KBM-7 (cell line): ENCODE measurements around the gene RNF217.

ENCODE experiments used
- DNase-seq: peaks from one replicate; pipeline ENCODE4 v3.0.0-alpha.2; 2015
- in situ Hi-C: fragments of 300-500 bp; cut with MboI; formaldehyde crosslinking; loops from 2 replicates; pipeline ENCODE4 v1.14.3; 2020; ENCODE audit warnings: low sequenced_read_pairs, low pct_unique_long_range_greater_than_20kb, mixed read lengths

RNF217 gene

DNA sequence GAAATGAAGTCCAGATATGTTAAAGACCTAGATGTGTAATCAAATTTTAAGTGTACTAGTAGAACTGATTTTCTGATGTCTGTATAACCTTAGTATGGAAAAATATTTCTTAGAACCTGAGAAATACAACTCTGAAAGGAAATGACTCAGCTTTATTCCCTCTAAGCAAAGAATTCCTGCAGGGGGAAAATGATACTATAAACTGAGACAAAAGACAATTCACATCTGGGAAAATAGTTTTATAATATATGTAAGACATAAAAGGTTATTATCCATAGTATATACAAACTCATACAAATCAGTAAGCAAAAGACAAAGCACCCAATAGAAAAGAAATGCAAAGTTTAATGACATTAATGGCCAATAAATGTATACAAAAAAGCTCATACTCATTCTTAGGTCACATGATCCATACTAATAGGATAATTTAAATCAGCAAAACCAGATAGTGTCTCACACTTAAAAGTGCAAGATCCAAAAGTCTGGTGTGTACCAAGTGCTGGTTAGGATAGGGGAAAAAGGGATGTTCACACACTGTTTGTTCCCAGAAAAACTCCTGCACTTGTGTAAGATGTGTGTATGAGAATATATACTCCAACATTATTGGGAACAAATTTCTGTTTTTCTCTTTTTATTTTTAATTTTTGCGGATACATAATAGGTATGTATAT is 22.6 kb downstream of the RNF217 start:
- in situ Hi-C loops = no loop called here
- no peak for DNase-seq

DNA sequence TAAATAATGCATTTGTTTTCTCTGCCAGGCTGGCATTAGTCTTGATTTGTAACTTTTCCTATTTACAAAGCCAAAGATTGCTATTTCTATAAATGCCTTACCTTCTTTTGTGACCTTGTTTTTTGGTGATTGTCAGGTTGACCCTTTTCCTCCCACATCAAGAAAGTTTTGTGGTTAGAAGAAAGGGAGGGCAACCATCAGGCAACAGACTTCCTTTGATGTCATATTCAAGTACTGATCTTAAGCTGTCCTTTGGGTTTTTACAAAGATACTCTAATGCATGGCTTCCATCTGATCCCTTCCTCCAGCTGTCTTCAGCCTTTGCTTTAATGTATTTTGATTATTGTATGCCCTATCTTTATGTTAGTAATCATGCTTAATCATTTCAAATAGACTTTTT is 23.9 kb downstream of the RNF217 start:
- DNase-seq = peak; percentile 35
- in situ Hi-C loops = no loop called here

DNA sequence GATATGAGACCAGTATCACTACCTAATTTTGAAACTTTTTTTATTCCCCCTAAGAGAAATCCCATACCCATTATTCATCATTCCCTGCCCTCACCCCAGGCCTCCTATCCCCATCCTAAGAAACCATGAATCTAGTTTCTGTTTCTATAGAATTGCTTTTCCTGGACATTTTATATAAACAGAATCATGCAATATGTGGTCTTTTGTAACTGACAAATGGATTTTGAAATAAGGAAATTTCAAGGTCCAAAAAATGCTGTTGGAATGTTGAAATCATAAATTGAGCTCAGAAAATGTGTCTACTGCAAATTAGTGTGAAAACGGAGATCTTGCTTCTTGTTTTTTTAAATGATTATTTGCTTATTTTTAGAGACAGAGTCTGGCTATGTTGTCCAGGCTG is 25.1 kb downstream of the RNF217 start:
- DNase-seq = no peak
- in situ Hi-C loops = no loop called here

DNA sequence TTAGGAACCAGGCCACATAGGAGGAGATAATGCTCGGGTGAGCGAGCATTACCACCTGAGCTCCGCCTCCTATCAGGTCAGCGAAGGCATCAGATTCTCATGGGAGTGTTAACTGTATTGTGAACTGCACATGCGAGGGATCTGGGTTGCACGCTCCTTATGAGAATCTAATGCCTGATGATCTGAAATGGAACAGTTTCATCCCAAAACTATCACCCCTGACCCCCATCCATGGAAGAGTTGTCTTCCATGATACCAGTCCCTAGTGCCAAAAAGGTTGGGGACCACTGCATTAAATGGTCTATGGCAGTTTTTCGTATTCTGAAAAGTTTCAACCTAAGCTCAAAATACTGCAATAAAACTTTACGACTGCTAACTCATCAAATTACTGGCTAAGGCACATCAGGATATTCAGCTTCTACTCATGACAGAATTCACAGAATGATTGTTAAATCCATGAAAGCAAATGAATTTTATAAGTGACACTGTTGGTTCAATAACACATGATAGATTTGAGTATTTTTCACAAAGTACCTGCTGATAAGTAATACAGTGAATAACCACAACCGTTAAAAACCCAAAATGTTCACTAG is 25.9 kb downstream of the RNF217 start:
- no peak for DNase-seq
- in situ Hi-C loops = no loop called here

DNA sequence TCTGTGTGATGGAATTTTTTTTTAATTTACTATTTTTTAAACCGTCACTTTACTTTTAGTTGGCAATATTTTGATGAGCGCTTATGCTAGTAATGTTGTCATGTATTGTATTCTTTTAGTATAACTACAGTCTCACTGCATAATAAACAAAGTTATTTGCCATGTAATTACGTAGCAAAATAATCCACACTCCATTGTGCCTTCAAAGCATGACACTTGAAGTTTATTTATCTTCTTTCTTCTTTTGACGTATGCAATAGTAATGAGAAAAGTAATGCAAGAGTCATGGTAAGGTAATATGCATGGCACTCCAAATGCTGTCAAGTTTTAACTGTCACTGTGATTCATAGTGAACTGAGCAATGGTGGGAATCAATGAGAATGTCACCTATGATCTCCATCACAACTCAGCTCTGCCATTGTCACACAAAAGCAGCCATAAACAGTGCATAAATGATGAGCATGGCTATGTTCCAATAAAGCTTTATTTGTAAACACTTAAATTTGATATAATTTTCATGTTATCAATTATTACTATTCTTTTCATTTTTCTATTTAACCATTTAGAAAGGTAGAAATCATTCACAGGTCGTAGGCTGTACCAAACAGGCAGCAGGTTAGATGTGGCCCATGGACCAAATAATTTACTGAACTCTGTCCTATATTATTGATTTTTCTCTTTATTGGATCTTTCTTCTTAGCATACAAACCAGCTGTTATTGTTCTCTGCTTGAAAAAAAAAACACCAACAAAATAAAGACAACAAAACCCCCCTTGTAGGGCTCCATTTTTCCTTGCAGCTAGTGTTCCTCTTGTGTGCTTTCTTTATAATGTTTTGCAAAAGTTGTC is 27.1 kb downstream of the RNF217 start:
- in situ Hi-C loops = no loop called here
- DNase-seq = no peak

DNA sequence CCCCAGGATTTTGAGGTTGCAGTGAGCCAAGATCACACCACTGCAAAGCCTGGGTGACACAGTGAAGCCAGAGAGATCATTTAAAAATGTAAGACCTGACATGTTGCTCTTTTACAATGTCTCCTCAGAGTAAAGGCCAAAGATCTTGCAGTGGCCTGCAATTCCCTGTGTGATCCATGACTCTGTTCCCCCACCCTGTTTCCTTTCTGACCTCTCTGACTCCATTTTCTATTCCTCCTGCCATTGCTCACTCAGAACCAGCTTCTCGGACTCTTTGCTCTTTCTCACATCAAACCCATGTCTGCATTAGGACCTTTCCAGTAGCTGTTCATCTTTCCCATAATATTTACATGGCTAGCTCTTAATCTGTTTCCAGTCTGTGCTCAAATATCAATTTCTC is 28.8 kb downstream of the RNF217 start:
- in situ Hi-C loops = no loop called here
- DNase-seq = no peak

DNA sequence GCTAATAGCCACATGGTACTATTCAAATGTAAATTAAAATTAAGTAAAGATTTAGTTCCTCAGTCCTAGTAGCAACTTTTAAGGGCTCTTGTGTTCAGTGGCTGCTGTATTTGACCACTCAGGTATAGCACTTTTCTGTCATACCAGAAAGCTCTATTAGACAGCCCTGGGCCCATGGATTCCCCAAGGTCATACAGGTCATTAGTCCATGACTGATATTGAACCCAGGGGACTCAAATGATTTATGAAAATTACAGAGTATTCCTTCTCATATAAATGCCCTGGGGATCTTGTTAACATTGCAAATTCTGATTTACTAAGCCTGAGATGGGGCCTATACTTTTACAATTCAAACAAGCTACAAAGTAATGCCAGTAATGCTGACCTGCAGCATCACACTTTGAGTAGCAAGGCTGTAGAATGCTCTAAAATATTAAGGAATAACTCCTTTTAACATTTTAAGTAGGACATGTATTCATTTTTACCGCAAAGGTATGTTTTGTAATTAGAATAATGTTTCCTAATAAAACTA is 29.6 kb downstream of the RNF217 start:
- DNase-seq = no peak

DNA sequence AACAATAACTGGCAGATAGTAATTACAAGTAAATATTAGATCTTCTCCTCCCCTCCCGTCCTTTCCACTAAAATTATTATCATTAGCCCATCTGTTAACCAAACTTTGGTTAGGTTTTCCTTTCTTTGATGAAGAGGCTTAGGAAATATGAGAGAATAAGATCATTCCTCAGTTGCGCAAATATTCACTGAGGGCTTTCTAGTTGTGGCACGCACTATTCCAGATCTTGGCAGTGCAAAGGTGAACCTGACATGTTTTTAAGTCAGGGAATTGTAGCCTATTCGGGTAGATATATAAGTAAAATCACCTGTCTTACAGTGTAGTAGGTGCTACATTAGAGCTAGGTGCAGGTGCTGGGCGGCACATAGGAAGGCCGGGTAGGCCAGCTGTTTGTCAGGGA is 31.1 kb downstream of the RNF217 start:
- in situ Hi-C loops = no loop called here
- DNase-seq = no peak

More for the DNA sequence above, 29.6 kb downstream of the RNF217 start:
- in situ Hi-C loops = no loop called here

DNA sequence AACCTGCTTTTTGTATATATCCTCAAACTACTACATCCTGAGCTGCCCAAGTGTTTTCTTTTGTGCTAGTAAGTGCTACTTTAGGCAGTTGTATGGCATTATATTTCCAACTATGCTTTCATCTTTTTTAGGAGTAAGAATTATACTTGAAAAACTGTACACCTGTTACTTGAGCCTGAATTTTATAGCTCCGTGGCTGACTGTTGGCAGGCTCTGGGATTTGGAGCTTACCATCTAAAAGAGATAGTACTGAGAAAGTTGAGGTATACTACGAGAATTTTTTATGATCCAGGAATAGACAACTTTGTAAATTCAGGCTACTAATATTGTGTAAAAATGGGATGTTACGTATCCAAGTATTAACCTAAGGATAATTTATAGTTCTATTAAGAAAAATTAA is 32.4 kb downstream of the RNF217 start:
- no peak for DNase-seq
- in situ Hi-C loops = no loop called here

DNA sequence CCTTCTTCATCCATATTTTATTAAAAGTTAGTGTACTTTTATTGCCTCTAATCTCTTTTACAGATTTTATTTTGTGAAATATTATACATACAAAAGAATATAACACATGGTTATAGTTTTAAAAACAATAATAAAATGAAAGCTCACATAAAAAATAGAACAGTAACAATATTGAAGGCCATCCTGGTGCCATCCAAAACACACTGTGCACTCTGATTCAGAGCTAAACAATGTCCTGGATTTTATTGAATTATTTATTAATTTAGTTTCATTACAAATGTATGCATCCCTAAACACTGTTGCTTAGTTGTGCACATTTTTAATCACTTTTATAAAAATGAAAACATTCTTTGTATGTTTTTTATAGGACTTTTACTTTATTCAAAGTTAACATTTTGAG is 32.9 kb downstream of the RNF217 start:
- in situ Hi-C loops = no loop called here
- DNase-seq = no peak

DNA sequence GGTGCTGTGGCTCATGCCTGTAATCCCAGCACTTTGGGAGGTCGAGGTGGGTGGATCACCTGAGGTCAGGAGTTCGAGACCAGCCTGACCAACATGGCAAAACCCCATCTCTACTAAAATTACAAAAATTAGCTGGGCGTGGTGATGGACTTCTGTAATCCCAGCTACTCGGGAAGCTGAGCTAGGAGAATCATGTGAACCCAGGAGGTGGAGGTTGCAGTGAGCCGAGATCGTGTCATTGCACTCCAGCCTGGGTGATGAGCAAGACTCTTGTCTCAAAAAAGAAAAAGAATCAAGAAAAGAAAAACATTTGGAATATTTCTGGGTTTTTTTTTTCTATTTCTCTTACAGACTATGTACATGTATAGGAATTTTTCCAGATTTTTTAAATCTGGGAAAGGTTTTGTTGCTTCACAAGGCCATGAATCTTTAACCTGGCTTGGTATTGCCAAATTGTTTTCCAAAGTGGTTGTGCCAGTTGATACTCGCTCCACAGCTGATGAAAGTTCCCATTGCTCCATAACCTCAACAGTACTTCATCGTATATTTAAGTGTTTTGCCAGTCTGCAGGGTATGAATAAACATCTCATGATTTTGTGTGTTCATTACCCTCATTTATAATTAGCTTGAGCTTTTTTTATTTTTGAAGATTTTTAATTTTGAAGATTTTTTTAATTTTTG is 33.5 kb downstream of the RNF217 start:
- in situ Hi-C loops = no loop called here
- DNase-seq = no peak

DNA sequence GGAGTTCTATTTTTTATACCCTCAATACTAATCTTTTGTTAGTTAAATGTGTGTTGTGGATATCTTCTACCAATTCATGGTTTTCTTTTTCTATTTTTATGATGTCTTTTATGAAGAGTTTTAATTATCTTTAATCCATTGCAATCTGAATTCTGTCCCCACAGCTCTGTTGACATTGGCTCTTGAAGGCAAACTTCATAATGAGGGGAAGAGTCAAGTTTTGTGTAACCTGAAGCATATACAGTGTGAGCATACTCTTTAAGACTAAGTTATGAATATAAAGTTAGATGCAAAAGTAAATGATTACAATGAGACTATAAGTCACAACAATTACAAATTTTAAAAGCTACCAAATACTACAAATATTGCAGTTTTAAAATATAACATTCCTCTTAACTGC is 34.2 kb downstream of the RNF217 start:
- DNase-seq = no peak
- in situ Hi-C loops = no loop called here

DNA sequence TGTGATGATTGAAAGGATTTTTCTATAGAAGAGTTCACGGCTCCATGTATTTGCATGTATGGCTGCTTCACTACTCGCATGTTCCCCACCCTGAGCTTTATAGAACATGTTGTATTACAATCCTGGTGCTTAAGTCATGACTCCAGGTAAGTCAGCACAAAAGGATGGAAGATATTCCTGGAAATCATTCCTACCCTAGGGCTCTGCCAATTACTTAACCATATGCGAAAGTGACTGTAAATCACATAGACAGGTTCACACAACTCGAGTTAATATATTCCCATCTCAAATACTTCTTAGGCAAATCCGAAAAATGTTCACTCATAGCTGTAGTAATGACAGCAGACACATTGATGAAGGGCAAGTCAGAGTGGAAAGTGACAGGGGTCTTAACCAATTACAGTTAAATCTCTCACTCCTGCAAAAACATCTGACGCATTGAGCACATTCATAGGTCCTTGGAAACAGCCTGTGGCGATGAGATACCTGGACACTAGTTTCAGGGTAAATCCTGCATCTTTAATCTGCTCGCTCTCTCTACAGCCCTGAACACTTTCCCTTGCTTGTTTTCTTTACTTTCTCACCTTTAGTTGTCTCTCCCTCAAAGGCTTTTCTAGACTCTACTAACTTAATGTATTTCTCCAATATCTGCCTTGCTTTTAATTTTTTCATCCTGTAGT is 35.1 kb downstream of the RNF217 start:
- in situ Hi-C loops = no loop called here
- DNase-seq = no peak

DNA sequence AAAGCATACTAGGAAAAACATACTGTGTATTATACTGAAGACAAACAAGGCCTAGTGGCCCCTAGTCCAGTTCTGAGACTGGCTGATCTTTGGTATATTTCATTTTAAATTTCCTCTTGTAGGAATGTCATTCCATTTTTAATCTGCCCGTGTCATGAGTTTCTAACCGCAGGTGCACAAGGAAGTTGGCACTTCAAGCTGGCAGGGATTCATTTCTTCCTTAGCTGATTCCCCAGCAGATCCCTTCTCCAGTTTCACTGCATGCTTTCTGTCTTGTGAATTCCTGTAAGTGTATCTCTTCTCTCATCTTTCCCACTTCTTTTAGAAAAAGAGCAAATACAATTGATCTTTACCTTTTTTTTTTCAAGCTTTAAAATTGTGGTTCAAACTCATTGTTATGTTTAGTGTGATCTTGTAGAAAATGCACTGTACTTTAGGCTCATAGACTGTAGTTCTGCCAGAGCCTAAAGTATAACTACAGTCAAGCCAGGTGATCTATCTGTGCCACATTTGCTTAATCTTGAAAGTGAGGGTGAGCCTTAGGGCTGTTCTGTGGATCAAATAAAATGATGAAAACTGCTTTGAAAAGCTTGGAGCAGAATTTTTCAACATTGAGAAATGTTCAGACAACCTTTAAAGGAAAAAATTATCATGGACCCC is 37.0 kb downstream of the RNF217 start:
- DNase-seq = no peak
- in situ Hi-C loops = no loop called here

DNA sequence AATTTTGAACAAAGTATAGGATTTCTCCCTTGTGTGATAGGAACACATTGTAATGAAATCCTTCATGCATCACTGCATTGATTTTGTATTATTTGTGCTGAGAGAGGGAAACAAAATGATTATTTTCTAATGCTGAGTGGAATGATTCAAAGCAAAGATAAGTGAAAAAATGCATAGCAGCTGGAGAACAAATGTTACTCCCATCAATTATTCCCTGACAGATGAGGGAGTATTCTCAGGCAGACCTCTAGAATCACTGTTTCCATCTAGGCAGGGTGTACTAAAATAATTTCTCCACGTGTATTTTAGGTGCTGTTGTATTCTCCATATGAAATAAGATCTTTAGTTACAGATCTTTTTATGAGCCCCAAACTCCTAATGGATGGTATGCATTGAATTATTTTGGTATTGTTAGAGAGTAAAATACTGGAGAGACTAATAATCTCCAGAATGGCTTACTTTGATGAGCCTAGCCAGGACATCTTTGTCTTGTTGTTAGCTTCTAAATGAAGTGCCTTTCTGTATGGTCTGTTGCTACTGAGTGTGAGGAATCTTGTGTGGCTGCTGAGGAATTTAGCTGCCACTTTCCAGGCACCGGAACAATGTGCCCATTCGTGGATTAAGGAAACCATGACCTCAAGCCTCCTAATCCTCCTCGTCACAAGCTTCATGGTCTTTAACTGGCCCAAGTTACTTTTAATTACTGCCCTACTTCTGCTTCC is 39.6 kb downstream of the RNF217 start:
- DNase-seq = no peak
- in situ Hi-C loops = no loop called here

DNA sequence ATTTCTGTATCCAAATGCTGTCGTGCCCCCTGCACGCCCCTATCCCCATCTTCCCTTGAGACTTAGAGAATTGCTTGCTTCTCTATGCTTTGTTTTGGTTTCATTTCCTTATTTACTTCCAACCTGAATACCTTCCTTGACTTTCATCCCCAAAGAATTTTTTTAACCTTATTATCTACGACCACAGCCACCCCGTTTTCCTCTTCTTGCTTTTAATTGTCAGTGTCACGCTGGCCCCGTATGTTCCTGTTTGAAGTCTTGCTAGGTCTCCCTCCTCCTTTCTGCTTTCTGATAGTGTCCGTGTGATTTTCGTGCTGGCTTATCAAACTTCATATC is 40.1 kb downstream of the RNF217 start:
- DNase-seq = no peak
- in situ Hi-C loops = no loop called here

DNA sequence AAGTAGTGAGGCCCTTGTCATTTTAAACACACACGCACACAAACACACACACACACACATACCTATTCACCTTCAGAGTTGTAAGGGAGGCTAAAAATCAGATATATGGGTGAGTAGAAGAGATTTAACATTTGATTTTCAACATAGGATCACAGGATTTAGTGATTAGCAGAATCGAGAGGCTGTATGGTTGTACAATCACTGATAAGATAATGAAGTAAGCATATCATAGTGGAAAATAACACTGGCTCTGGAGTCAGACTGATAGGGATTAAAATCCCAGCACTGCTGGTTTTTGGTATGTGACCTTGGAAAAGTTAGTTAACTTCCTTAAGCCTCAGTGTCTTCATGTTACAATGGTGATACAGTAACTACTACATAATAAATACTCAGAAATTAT is 40.8 kb downstream of the RNF217 start:
- DNase-seq = no peak
- in situ Hi-C loops = no loop called here

DNA sequence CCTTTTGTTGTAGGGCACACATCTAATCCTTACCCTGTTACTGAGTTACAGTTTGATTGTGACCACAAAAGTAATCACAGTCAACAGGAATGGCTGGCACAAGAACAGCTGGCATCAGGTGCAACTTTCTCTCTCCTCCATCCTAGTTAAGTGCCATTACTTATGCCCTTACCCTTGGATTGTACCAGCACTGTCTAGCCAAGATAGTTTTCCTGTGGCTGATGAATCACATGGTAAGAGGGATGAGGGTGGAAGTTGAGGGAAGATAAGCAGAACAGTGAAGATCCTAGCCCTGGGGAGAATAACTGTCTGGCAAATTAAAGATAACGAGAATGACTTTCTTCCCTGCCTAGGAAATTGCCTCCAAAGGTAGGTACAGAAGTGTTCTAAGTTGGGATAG is 42.0 kb downstream of the RNF217 start:
- in situ Hi-C loops = no loop called here
- DNase-seq = no peak
